Panc1 (cell line): ENCODE data around the gene SLC2A3.
"Not testable (repeated sequence)": the region's sequence is repeated elsewhere in the genome, so short reads cannot be mapped to it uniquely, and the experiment has no call there.

Source experiments
- POLR2AphosphoS5 ChIP-seq: IDR thresholded peaks from 2 replicates; pipeline ENCODE4 v1.6.1; 2012; ENCODE audit warnings: mild to moderate bottlenecking, low read depth, low read length, moderate library complexity
- TF ChIP-seq, protein P1 (sequence below): fragments of 450-650 bp; IDR thresholded peaks from 2 replicates; pipeline ENCODE4 v1.5.1; 2017; ENCODE audit warnings: mild to moderate bottlenecking
- TF ChIP-seq, protein P2 (sequence below), 2 experiments: IDR thresholded peaks; 2 replicates each; pipeline ENCODE4 v1.6.1; 2011 to 2012; ENCODE audit warnings: low read depth in 2 of 2, control low read depth in 1 of 2, low read length in 1 of 2, mild to moderate bottlenecking in 1 of 2, moderate library complexity in 1 of 2; ENCODE audit not compliant: insufficient read depth in 1 of 2

GRCh38 chr12:7983460-7983859 lies 47.5 kb upstream of the SLC2A3 start:
- TF ChIP-seq, protein P1, sequence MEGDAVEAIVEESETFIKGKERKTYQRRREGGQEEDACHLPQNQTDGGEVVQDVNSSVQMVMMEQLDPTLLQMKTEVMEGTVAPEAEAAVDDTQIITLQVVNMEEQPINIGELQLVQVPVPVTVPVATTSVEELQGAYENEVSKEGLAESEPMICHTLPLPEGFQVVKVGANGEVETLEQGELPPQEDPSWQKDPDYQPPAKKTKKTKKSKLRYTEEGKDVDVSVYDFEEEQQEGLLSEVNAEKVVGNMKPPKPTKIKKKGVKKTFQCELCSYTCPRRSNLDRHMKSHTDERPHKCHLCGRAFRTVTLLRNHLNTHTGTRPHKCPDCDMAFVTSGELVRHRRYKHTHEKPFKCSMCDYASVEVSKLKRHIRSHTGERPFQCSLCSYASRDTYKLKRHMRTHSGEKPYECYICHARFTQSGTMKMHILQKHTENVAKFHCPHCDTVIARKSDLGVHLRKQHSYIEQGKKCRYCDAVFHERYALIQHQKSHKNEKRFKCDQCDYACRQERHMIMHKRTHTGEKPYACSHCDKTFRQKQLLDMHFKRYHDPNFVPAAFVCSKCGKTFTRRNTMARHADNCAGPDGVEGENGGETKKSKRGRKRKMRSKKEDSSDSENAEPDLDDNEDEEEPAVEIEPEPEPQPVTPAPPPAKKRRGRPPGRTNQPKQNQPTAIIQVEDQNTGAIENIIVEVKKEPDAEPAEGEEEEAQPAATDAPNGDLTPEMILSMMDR, result not testable (repeated sequence)
- TF ChIP-seq, protein P2, sequence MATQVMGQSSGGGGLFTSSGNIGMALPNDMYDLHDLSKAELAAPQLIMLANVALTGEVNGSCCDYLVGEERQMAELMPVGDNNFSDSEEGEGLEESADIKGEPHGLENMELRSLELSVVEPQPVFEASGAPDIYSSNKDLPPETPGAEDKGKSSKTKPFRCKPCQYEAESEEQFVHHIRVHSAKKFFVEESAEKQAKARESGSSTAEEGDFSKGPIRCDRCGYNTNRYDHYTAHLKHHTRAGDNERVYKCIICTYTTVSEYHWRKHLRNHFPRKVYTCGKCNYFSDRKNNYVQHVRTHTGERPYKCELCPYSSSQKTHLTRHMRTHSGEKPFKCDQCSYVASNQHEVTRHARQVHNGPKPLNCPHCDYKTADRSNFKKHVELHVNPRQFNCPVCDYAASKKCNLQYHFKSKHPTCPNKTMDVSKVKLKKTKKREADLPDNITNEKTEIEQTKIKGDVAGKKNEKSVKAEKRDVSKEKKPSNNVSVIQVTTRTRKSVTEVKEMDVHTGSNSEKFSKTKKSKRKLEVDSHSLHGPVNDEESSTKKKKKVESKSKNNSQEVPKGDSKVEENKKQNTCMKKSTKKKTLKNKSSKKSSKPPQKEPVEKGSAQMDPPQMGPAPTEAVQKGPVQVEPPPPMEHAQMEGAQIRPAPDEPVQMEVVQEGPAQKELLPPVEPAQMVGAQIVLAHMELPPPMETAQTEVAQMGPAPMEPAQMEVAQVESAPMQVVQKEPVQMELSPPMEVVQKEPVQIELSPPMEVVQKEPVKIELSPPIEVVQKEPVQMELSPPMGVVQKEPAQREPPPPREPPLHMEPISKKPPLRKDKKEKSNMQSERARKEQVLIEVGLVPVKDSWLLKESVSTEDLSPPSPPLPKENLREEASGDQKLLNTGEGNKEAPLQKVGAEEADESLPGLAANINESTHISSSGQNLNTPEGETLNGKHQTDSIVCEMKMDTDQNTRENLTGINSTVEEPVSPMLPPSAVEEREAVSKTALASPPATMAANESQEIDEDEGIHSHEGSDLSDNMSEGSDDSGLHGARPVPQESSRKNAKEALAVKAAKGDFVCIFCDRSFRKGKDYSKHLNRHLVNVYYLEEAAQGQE (IDR thresholded peaks at IDR 0.05; ENCODE audit: insufficient read depth in 1 of 2, low read depth in 2 of 2, low read length in 1 of 2), result not testable (repeated sequence)
- TF ChIP-seq POLR2AphosphoS5, result not testable (repeated sequence)
